Measurements from ENCODE around the gene USP7. TPM values are rescaled to one million over a fixed set of nuclear protein-coding genes. Genes with fewer than 3 reads are reported as not detected.

The USP7 gene
- polyA plus RNA-seq, 1 donor (not counting 4 experiments of a cell fraction or from before 2014, with no cell fraction given), result 63.4 TPM

DNA sequence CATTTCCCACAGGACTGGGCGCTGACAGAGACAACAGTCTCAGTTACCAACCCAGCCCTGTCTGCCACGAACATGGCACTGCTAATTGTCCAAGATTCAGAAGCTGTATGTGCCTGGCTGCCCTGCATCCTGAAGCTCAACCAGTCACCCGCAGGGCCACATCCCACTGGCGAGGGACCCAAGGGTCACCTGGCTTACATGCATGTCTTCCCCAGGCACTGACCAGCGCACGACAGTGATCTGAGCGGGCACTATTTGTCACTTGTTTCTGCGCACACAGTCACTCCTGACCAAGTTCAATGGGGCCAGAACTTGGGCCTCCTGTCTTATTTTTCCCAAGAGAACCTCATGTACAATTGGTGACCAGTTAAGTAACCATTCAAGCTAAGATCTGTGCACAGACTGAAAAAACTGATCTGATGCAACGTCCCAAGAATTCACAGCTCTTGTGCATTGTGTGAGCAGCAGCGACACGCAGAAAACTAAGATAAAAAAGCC lies 13.1 kb downstream of the USP7 start:
- Histone ChIP-seq H4K20me1 (ENCODE audit: control insufficient read depth, extremely low read depth, insufficient read depth, low read length) (peaks cover 66% of the 10 kb centered on the region), H3K27ac (ENCODE audit: control insufficient read depth, insufficient read depth, low read length) (no peak overlapping the region), H3K27me3 (ENCODE audit: control insufficient read depth, extremely low read depth, insufficient read depth, low read length) (no peaks in the 10 kb centered on the region), H3K9me3 (ENCODE audit: control insufficient read depth, low read depth, low read length) (no peaks in the 10 kb centered on the region), H3K4me1 (ENCODE audit: control insufficient read depth, extremely low read depth, insufficient read depth, low read length) (no peaks in the 10 kb centered on the region), H3K9me1 (ENCODE audit: control insufficient read depth, extremely low read depth, insufficient read depth, low read length) (peaks cover 11% of the 10 kb centered on the region), H3K9ac (ENCODE audit: control insufficient read depth, extremely low read depth, insufficient read depth, low read length) (no peak overlapping the region), H3K4me2 (ENCODE audit: control insufficient read depth, extremely low read depth, insufficient read depth, low read depth, low read length) (no peak overlapping the region), H3K79me2 (ENCODE audit: control insufficient read depth, insufficient read depth, low read length) (peaks cover 95% of the 10 kb centered on the region), H3K4me3 (ENCODE audit: control insufficient read depth in 2 of 3, extremely low read depth in 1 of 3, insufficient read depth in 2 of 3, low read depth in 1 of 3, low read length in 3 of 3) (no peak overlapping the region), H3K36me3 (ENCODE audit: control insufficient read depth in 2 of 2, extremely low read depth in 1 of 2, insufficient read depth in 2 of 2, low read length in 2 of 2) (peaks cover 0 to 2% of the 10 kb centered on the region in 2 experiments), H2AFZ (ENCODE audit: control insufficient read depth, low read length) (no peak overlapping the region)
- no peak for DNase-seq (ENCODE audit: low read depth, low spot score)
- dilution Hi-C loops (cut with MboI; ENCODE audit: extremely low pct_ligation_motif_present, low sequenced_read_pairs), result no loop called here
- no peak for TF ChIP-seq EZH2 (IDR thresholded peaks at IDR 0.05; ENCODE audit: low read length)
- TF ChIP-seq CTCF (optimal IDR thresholded peaks at IDR 0.05 in 1 of 3, IDR thresholded peaks at IDR 0.05 in 1 of 3, conservative IDR thresholded peaks at IDR 0.05 in 1 of 3; ENCODE audit: extremely low read depth in 1 of 3, insufficient read depth in 2 of 3, low read length in 3 of 3), result no peak
- FAIRE-seq, result no peak

GRCh38 chr16:8949536-8950418 lies 13.9 kb downstream of the USP7 start:
- Histone ChIP-seq H3K9me3 (ENCODE audit: control insufficient read depth, low read depth, low read length) (no peaks in the 10 kb centered on the region), H3K27me3 (ENCODE audit: control insufficient read depth, extremely low read depth, insufficient read depth, low read length) (no peaks in the 10 kb centered on the region), H3K4me1 (ENCODE audit: control insufficient read depth, extremely low read depth, insufficient read depth, low read length) (no peaks in the 10 kb centered on the region), H3K27ac (ENCODE audit: control insufficient read depth, insufficient read depth, low read length) (no peak overlapping the region), H3K9ac (ENCODE audit: control insufficient read depth, extremely low read depth, insufficient read depth, low read length) (no peak overlapping the region), H3K79me2 (ENCODE audit: control insufficient read depth, insufficient read depth, low read length) (peaks cover 95% of the 10 kb centered on the region), H3K36me3 (ENCODE audit: control insufficient read depth in 2 of 2, extremely low read depth in 1 of 2, insufficient read depth in 2 of 2, low read length in 2 of 2) (peaks cover 0 to 2% of the 10 kb centered on the region in 2 experiments), H3K4me3 (ENCODE audit: control insufficient read depth in 2 of 3, extremely low read depth in 1 of 3, insufficient read depth in 2 of 3, low read depth in 1 of 3, low read length in 3 of 3) (no peak overlapping the region), H3K9me1 (ENCODE audit: control insufficient read depth, extremely low read depth, insufficient read depth, low read length) (peaks cover 11% of the 10 kb centered on the region), H3K4me2 (ENCODE audit: control insufficient read depth, extremely low read depth, insufficient read depth, low read depth, low read length) (no peak overlapping the region), H2AFZ (ENCODE audit: control insufficient read depth, low read length) (no peak overlapping the region), H4K20me1 (ENCODE audit: control insufficient read depth, extremely low read depth, insufficient read depth, low read length) (peaks cover 71% of the 10 kb centered on the region)
- FAIRE-seq (no peak), DNase-seq (ENCODE audit: low read depth, low spot score) (no peak)
- TF ChIP-seq CTCF (optimal IDR thresholded peaks at IDR 0.05 in 1 of 3, IDR thresholded peaks at IDR 0.05 in 1 of 3, conservative IDR thresholded peaks at IDR 0.05 in 1 of 3; ENCODE audit: extremely low read depth in 1 of 3, insufficient read depth in 2 of 3, low read length in 3 of 3), result no peak
- TF ChIP-seq EZH2 (IDR thresholded peaks at IDR 0.05; ENCODE audit: low read length), result no peak
- dilution Hi-C loops (cut with MboI; ENCODE audit: extremely low pct_ligation_motif_present, low sequenced_read_pairs), result loop anchor here (25.0 kb wide), 1 partner anchor 163 kb away; no protein-coding TSS in a partner anchor
